ENCODE data around the gene CHCHD4.

DNA sequence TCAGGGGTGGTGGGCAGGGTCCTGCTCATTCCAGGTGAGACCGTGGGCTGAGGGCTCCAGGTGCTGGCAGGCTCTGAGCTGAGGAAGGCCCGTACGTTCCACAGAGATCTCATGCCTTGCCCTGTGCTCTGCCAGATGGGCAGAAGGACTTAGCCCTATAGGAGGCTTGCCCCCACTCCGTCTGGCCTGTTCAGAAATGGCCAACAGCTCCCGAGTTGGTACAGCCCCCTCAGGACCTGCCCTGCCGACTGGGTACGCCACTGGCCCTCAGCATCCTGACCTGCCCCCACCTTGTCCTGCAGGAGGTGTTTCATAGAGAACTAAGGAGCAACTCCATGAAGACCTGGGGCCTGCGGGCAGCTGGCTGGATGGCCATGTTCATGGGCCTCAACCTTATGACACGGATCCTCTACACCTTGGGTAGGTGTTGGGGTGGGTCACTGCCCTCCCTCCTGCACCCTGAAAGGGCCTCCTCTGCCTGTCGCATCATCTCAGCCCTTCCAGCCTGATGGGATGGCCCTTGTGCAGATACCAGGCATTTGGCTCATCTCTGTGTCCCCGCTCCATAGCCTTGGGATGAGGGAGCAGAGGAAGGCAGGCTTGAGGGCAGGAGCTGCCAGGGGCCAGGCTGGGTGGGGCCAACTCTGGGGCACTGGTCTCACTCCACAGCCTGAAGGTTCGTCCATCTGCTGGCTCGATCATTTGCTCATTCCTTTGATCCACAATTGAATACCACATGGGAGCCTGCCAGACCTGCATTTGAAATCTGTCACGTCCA, 14.4 kb upstream of the CHCHD4 start:
- TF ChIP-seq CTCF (IDR thresholded peaks at IDR 0.05) (no peak), EP300 (IDR thresholded peaks at IDR 0.05) (no peak)

All from ovary (tissue), 3 donors.